GM12872 (cell line): ENCODE measurements around the gene MMP3.

ENCODE experiments used
- CTCF ChIP-seq: IDR thresholded peaks from 3 replicates; pipeline ENCODE4 v1.5.1; 2011; ENCODE audit warnings: low read depth, mild to moderate bottlenecking, low read length, moderate library complexity; ENCODE audit not compliant: insufficient read depth

MMP3 gene

GRCh38 chr11:102843489-102843888 lies at the start of gene MMP3:
MMP3 (minus strand) TSS chr11:102843609; CDS start chr11:102843546, 63 bp downstream.
- no peak for TF ChIP-seq CTCF

DNA sequence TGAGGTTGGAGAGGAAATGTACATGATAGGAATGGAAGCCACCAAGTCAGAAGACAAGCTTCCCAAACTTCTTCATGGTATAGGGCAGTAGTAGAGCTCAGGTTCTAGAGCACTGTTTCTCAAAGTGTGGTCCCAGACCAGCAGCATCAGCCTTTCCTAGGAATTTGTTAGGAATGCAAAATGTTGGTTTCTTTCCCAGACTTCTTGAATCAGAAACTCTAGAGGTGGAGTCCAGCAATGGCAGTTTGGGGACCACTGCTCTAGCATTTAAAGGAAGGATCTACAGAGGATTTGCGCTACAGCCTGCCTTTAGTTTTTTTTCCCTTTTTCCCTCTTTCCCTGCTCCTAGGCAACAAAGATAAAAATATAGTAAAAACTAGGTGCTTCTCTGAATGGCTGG lies 48.3 kb upstream of the MMP3 start:
- TF ChIP-seq CTCF: no peak

- TF ChIP-seq CTCF: no peak
These were observed 43.6 kb upstream of the MMP3 start for GRCh38 chr11:102886999-102887398.

DNA sequence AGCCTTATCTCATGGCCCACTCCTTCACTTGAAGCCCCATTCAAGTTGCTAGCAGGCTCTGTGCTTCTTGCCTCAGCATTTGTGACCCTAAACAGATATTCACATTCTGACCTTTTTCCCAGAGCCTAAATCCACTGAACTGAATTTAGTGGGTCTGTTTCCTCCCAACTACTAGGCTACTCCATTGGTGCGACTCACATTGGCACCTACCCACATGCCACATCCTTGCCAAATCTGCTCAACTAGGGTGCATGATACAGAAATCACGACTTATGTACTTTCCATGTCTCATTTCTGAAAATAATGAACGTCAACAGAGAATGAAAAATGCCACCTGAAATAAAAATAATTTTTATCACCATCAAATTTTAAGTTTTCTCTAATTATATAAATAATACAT lies 39.7 kb upstream of the MMP3 start:
- TF ChIP-seq CTCF: no peak

- TF ChIP-seq CTCF: no peak
These were observed 39.1 kb upstream of the MMP3 start for GRCh38 chr11:102882389-102883024.

DNA sequence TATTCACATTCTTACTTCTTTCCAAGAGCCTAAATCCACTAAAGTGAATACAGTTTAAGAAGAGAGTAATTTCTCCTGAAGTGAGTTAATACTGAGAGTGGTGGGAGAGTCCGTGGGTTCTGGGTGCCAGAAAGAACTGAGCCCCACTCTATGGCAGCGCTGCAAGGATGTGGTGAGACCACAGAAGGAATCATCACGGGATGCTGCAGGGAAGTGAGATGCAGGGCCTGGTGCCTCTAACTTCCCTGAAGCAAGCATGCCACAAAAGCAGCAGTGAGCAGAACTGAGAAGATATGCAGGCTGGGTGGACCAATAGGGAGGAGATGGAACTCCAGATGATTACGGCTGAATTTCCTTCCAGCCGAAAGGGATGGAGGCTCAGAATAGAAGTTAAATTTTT lies 36.4 kb upstream of the MMP3 start:
- TF ChIP-seq CTCF: no peak

DNA sequence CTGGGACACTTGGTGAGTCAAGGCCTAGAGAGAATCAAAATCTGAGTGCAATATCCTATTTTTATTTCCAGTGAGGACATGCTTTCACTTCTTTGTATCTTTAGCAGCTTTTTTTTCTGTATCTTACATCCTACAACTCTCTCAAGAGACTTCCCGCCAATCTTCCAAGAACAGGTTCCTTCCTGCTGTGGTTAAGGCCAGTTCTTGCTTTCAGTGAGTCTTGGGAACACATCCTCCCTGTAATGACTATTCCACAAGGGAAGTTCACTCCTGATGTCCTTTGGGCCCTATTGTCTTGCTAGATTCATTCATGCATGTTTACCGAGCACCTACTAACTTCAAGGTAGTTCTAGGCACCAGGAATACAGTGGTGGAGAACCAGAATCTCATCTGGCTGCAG lies 35.2 kb upstream of the MMP3 start:
- TF ChIP-seq CTCF: no peak
